GM21447 (cell line): Measurements from ENCODE around the gene NISCH.

Source experiments
- ATAC-seq: cut with Tn5 transposase; IDR thresholded peaks from one replicate; pipeline ENCODE4 v1.9.1; 2021; ENCODE audit not compliant: unreplicated experiment

NISCH gene

GRCh38 chr3:52488746-52489145 lies 33.3 kb downstream of the NISCH start:
- ATAC-seq = no peak

GRCh38 chr3:52489453-52489852 lies 34.0 kb downstream of the NISCH start:
- ATAC-seq = no peak

GRCh38 chr3:52490035-52490938 lies 34.9 kb downstream of the NISCH start:
- ATAC-seq = no peak

GRCh38 chr3:52490939-52491526 lies 35.6 kb downstream of the NISCH start:
- ATAC-seq = no peak

GRCh38 chr3:52492059-52492458 lies 36.7 kb downstream of the NISCH start:
- no peak for ATAC-seq

GRCh38 chr3:52493232-52494017 lies 38.0 kb downstream of the NISCH start:
- ATAC-seq = no peak

- no peak for ATAC-seq
Measured at GRCh38 chr3:52494445-52494844, 39.0 kb downstream of the NISCH start.

GRCh38 chr3:52494886-52495495 lies 39.6 kb downstream of the NISCH start, which contains the start of gene STAB1:
Gene STAB1 (plus strand): TSS chr3:52495338. CDS start chr3:52495414, 76 bp downstream.
- ATAC-seq = no peak

GRCh38 chr3:52495777-52496602 lies 40.6 kb downstream of the NISCH start:
- ATAC-seq = no peak

- ATAC-seq = no peak
Measured at GRCh38 chr3:52498137-52499054, 43.0 kb downstream of the NISCH start.

GRCh38 chr3:52501046-52501445 lies 45.6 kb downstream of the NISCH start:
- no peak for ATAC-seq

GRCh38 chr3:52502001-52502400 lies 46.6 kb downstream of the NISCH start:
- ATAC-seq = no peak

- no peak for ATAC-seq
Measured at GRCh38 chr3:52502808-52503350, 47.5 kb downstream of the NISCH start.

GRCh38 chr3:52503788-52504424 lies 48.5 kb downstream of the NISCH start:
- no peak for ATAC-seq

- no peak for ATAC-seq
Measured at GRCh38 chr3:52504977-52505376, 49.6 kb downstream of the NISCH start.

GRCh38 chr3:52506266-52506966 lies 51.0 kb downstream of the NISCH start:
- ATAC-seq = no peak

- no peak for ATAC-seq
Measured at GRCh38 chr3:52507359-52507758, 52.0 kb downstream of the NISCH start.
